HepG2 (cell line): ENCODE measurements around the gene ZSCAN21. TPM values are rescaled to one million over a fixed set of nuclear protein-coding genes. Genes with fewer than 3 reads are reported as not detected.
A peak's percentile ranks its signal among the peaks of the same experiment; 100 is the strongest.

Source experiments
- RBFOX2 ChIP-seq: fragments of 200-400 bp; formaldehyde crosslinking; IDR thresholded peaks from 2 replicates; pipeline ENCODE4 v1.6.1; 2017; ENCODE audit warnings: low read depth, mild to moderate bottlenecking, low read length
- SP5 ChIP-seq: IDR thresholded peaks from 2 replicates; pipeline ENCODE4 v1.6.1; 2016; ENCODE audit warnings: low read depth, borderline replicate concordance
- TBL1XR1 ChIP-seq: fragments of 150-350 bp; IDR thresholded peaks from 2 replicates; pipeline ENCODE4 v1.6.1; 2014; ENCODE audit warnings: borderline replicate concordance, low read length; ENCODE audit not compliant: partially characterized antibody
- YY1 ChIP-seq: IDR thresholded peaks from 2 replicates; pipeline ENCODE4 v1.6.1; 2011; ENCODE audit warnings: low read length, low read depth, moderate library complexity, mild to moderate bottlenecking; ENCODE audit not compliant: insufficient read depth, insufficient replicate concordance
- ZNF142 ChIP-seq: sonication (generic); formaldehyde crosslinking; IDR thresholded peaks from 2 replicates; pipeline ENCODE4 v1.4.0; 2020; ENCODE audit warnings: missing genetic modification reagents
- ZNF558 ChIP-seq: sonication (generic); formaldehyde crosslinking; IDR thresholded peaks from 2 replicates; pipeline ENCODE4 v1.9.0; 2022; ENCODE audit warnings: mild to moderate bottlenecking, missing genetic modification reagents, borderline replicate concordance
- polyA plus RNA-seq, 8 experiments: library from polyadenylated mRNA; depleted of rRNA in 3 of 8; stranded (reverse) in 7 of 8; unstranded in 1 of 8; fragments of >200 nt; fragmentation: Illumina TruSeq in 4 of 8; extraction: Trizol in 4 of 8; gene quantifications; 2 replicates each; pipeline versions ENCODE4 v1.2.1 to v1.2.3, GENCODE V29; 2011 to 2016; ENCODE audit warnings: low read depth in 4 of 8, missing spikeins in 1 of 8, mixed read lengths in 1 of 8; ENCODE audit not compliant: insufficient read depth in 1 of 8
- total RNA-seq, 5 experiments: library from RNA; depleted of rRNA; stranded (reverse); fragments of >200 nt; fragmentation: Illumina TruSeq; extraction: Trizol; gene quantifications; 2 replicates each; pipeline ENCODE4 v1.2.3, GENCODE V29; 2016; ENCODE audit warnings: low read depth in 1 of 5
- TF ChIP-seq, protein P1 (sequence below): sonication (generic); formaldehyde crosslinking; IDR thresholded peaks from 2 replicates; pipeline ENCODE4 v1.5.0; 2020; ENCODE audit warnings: mild to moderate bottlenecking, missing genetic modification reagents, borderline replicate concordance

ZSCAN21 gene
- total and polyA plus RNA-seq, 2 of the 13 experiments (the other 11 are each of a cell fraction or from before 2014, with no cell fraction given) = 7.0 to 10.0 TPM

GRCh38 chr7:100093498-100093897, 43.9 kb downstream of the ZSCAN21 start (continued):
- no peak for TF ChIP-seq ZNF142 (CRISPR knock-in tag)
- TF ChIP-seq ZNF558 (CRISPR knock-in tag) = no peak
- no peak for TF ChIP-seq YY1
- TF ChIP-seq TBL1XR1 = no peak
- TF ChIP-seq RBFOX2 = peak; percentile 16; the same call in 1 of the 2 replicates
- TF ChIP-seq, protein P1, sequence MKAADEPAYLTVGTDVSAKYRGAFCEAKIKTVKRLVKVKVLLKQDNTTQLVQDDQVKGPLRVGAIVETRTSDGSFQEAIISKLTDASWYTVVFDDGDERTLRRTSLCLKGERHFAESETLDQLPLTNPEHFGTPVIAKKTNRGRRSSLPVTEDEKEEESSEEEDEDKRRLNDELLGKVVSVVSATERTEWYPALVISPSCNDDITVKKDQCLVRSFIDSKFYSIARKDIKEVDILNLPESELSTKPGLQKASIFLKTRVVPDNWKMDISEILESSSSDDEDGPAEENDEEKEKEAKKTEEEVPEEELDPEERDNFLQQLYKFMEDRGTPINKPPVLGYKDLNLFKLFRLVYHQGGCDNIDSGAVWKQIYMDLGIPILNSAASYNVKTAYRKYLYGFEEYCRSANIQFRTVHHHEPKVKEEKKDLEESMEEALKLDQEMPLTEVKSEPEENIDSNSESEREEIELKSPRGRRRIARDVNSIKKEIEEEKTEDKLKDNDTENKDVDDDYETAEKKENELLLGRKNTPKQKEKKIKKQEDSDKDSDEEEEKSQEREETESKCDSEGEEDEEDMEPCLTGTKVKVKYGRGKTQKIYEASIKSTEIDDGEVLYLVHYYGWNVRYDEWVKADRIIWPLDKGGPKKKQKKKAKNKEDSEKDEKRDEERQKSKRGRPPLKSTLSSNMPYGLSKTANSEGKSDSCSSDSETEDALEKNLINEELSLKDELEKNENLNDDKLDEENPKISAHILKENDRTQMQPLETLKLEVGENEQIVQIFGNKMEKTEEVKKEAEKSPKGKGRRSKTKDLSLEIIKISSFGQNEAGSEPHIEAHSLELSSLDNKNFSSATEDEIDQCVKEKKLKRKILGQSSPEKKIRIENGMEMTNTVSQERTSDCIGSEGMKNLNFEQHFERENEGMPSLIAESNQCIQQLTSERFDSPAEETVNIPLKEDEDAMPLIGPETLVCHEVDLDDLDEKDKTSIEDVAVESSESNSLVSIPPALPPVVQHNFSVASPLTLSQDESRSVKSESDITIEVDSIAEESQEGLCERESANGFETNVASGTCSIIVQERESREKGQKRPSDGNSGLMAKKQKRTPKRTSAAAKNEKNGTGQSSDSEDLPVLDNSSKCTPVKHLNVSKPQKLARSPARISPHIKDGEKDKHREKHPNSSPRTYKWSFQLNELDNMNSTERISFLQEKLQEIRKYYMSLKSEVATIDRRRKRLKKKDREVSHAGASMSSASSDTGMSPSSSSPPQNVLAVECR (CRISPR knock-in tag) = peak; percentile 27; the same call in 1 of the 2 replicates
- TF ChIP-seq SP5 (CRISPR knock-in tag) = no peak
